ENCODE data around the gene KCNA4.
"Not testable (repeated sequence)": the region's sequence is repeated elsewhere in the genome, so short reads cannot be mapped to it uniquely, and the experiment has no call there.

Gene KCNA4

DNA sequence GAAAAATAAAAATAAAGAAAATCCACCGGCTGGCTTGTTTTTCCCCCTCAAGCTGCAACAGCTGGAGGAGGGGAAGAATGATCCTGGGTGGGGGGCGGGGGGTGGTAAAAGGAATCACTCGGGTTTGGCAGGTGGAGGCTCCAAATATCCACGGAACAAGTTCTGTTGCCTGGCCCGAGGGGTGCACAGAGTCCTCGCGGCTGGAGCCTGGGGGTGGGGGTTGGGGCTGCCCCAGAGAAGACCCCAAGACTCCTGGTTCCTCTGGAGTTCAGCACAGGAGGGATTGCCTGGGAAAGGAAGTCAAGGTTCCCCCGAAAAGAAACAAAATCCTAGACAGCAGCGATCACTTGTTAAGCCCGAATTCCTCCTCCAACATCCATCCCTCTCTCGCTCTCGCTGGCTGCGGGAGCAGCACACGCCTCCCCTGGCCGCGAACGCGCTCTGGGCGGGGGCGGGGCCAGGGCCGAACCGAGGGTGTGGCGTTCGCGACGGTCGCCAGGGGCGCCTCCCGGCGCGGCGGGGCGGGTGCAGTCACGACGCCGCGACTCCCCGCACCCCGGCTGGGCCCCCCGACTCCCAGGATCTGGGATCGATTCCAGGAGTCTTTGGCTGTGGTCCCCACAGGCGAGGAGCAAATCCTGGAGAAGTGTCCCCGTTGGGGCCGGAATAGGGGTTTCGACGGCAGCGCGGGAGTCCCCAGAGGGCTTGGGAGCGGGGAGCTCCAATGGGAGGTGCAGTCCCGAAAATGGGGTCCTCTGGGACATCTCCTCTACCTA, at the start of gene KCNA4:
Gene KCNA4, minus strand, starts transcription at position 443 of the 776 bp plus-strand sequence. CDS start 4,352 bp downstream, outside the sequence.
- ATAC-seq (replicated peaks) (no peak), DNase-seq (no peak)
- Mint-ChIP-seq H3K36me3 (peaks cover 0 to 2% of the 10 kb centered on the region in 2 donors), H3K27ac (no peak within 1 kb of the TSS), H3K27me3 (peaks cover 29 to 37% of the 10 kb centered on the region in 2 donors), H3K4me3 (no peak within 1 kb of the TSS), H3K9me3 (peaks cover 0 to 4% of the 10 kb centered on the region in 2 donors), H3K4me1 (peaks cover 0 to 2% of the 10 kb centered on the region in 2 donors)

DNA sequence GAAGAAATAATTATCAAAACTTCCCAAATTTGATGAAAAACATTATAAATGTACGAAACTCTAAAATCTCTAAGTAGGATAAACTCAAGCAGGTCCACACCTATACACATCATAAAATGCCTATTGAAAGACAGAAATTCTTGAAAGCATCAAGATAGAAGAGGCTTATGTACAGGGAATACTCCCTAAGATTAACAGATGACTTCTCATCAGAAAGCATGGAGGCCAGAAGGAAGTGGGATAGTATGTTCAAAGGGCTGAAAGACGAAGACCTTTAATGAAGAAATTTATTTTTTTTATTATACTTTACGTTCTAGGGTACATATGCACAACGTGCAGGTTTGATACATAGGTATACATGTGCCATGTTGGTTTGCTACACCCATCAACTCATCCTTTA, 45.3 kb upstream of the KCNA4 start:
- H3K27me3 Mint-ChIP-seq = no peaks in the 10 kb centered on the region
- no peak for DNase-seq
- no peak for ATAC-seq (replicated peaks)
- no peaks in the 10 kb centered on the region for H3K4me1 Mint-ChIP-seq
- H3K27ac Mint-ChIP-seq = no peak overlapping the region
- H3K4me3 Mint-ChIP-seq = no peak overlapping the region
- no peaks in the 10 kb centered on the region for H3K36me3 Mint-ChIP-seq
- H3K9me3 Mint-ChIP-seq = peaks cover 13 to 23% of the 10 kb centered on the region in 2 donors

- H3K27me3 Mint-ChIP-seq = no peaks in the 10 kb centered on the region
- no peak for ATAC-seq (replicated peaks)
- no peak overlapping the region for H3K27ac Mint-ChIP-seq
- no peaks in the 10 kb centered on the region for H3K4me1 Mint-ChIP-seq
- H3K36me3 Mint-ChIP-seq = no peaks in the 10 kb centered on the region
- H3K9me3 Mint-ChIP-seq = peaks cover 4 to 11% of the 10 kb centered on the region in 2 donors
- no peak for DNase-seq
- H3K4me3 Mint-ChIP-seq = no peak overlapping the region
These were observed 42.5 kb upstream of the KCNA4 start for GRCh38 chr11:30059172-30059815.

DNA sequence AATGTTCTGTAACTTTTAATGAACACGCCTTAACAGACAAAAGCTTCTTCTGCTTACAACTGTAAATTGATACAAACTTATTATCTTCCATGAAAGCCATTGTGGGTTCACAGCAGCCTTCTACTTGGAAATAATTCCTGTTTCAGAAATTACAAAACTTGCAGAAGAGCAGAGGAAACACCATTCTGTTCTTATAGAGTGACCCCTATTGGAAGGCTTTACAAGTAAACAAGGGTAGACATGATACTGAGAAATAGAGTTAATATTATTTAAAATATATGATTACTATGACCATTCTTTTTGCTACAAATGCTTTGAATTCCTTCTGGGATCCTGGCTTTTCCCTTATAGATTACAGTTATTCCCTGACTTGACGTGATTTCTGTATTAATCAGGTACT, 32.4 kb upstream of the KCNA4 start:
- DNase-seq (no peak), ATAC-seq (replicated peaks) (no peak)
- H3K9me3 Mint-ChIP-seq = peaks cover 0 to 8% of the 10 kb centered on the region in 2 donors
- H3K36me3 Mint-ChIP-seq = no peaks in the 10 kb centered on the region
- no peak overlapping the region for H3K27ac Mint-ChIP-seq
- H3K4me3 Mint-ChIP-seq = no peak overlapping the region
- H3K27me3 Mint-ChIP-seq = no peaks in the 10 kb centered on the region
- H3K4me1 Mint-ChIP-seq = no peaks in the 10 kb centered on the region

- no peak for DNase-seq
- no peak overlapping the region for H3K27ac Mint-ChIP-seq
- no peaks in the 10 kb centered on the region for H3K4me1 Mint-ChIP-seq
- no peaks in the 10 kb centered on the region for H3K27me3 Mint-ChIP-seq
- H3K9me3 Mint-ChIP-seq = peaks cover 0 to 4% of the 10 kb centered on the region in 2 donors
- ATAC-seq (replicated peaks) = no peak
- no peak overlapping the region for H3K4me3 Mint-ChIP-seq
- H3K36me3 Mint-ChIP-seq = no peaks in the 10 kb centered on the region
These were observed 29.7 kb upstream of the KCNA4 start for GRCh38 chr11:30046578-30046945.

- Mint-ChIP-seq H3K36me3 (no peaks in the 10 kb centered on the region), H3K4me3 (no peak overlapping the region), H3K4me1 (no peaks in the 10 kb centered on the region), H3K27ac (no peak overlapping the region), H3K27me3 (no peaks in the 10 kb centered on the region), H3K9me3 (peaks cover 0 to 5% of the 10 kb centered on the region in 2 donors)
- no peak for DNase-seq
- ATAC-seq (replicated peaks) = no peak
These were observed 29.2 kb upstream of the KCNA4 start for GRCh38 chr11:30045921-30046577.

- Mint-ChIP-seq H3K27me3 (no peaks in the 10 kb centered on the region), H3K27ac (no peak overlapping the region), H3K36me3 (no peaks in the 10 kb centered on the region), H3K4me3 (no peak overlapping the region), H3K9me3 (peaks cover 0 to 4% of the 10 kb centered on the region in 2 donors), H3K4me1 (no peaks in the 10 kb centered on the region)
- DNase-seq (no peak), ATAC-seq (replicated peaks) (no peak)
These were observed 28.3 kb upstream of the KCNA4 start for GRCh38 chr11:30045144-30045543.

GRCh38 chr11:30041171-30041570, 24.3 kb upstream of the KCNA4 start:
- H3K9me3 Mint-ChIP-seq = peaks cover 0 to 3% of the 10 kb centered on the region in 2 donors
- no peak overlapping the region for H3K27ac Mint-ChIP-seq
- no peaks in the 10 kb centered on the region for H3K27me3 Mint-ChIP-seq
- DNase-seq (no peak), ATAC-seq (replicated peaks) (no peak)
- H3K36me3 Mint-ChIP-seq = no peaks in the 10 kb centered on the region
- H3K4me3 Mint-ChIP-seq = no peak overlapping the region
- no peaks in the 10 kb centered on the region for H3K4me1 Mint-ChIP-seq

GRCh38 chr11:30034746-30035145, 17.9 kb upstream of the KCNA4 start:
- H3K4me3 Mint-ChIP-seq; H3K9me3 Mint-ChIP-seq; H3K4me1 Mint-ChIP-seq; H3K36me3 Mint-ChIP-seq; DNase-seq; ATAC-seq (replicated peaks); H3K27me3 Mint-ChIP-seq; H3K27ac Mint-ChIP-seq: not testable (repeated sequence)

- H3K4me1 Mint-ChIP-seq, H3K27ac Mint-ChIP-seq, H3K9me3 Mint-ChIP-seq: not testable (repeated sequence)
These were observed 17.3 kb upstream of the KCNA4 start for GRCh38 chr11:30034166-30034565.

GRCh38 chr11:30025396-30026139, 8.7 kb upstream of the KCNA4 start:
- no peak overlapping the region for H3K4me3 Mint-ChIP-seq
- no peaks in the 10 kb centered on the region for H3K4me1 Mint-ChIP-seq
- ATAC-seq (replicated peaks) (no peak), DNase-seq (no peak)
- no peaks in the 10 kb centered on the region for H3K36me3 Mint-ChIP-seq
- H3K27ac Mint-ChIP-seq = no peak overlapping the region
- H3K9me3 Mint-ChIP-seq = peaks cover 0 to 5% of the 10 kb centered on the region in 2 donors
- H3K27me3 Mint-ChIP-seq = peaks cover 6 to 10% of the 10 kb centered on the region in 2 donors

More at GRCh38 chr11:30034166-30034565, 17.3 kb upstream of the KCNA4 start:
- not testable (repeated sequence) for DNase-seq; ATAC-seq (replicated peaks); H3K36me3 Mint-ChIP-seq; H3K27me3 Mint-ChIP-seq; H3K4me3 Mint-ChIP-seq

GRCh38 chr11:30023074-30023473, 6.2 kb upstream of the KCNA4 start:
- ATAC-seq (replicated peaks) = no peak
- no peak for DNase-seq
- Mint-ChIP-seq H3K4me1 (peaks cover 0 to 2% of the 10 kb centered on the region in 2 donors), H3K27me3 (peaks cover 21 to 30% of the 10 kb centered on the region in 2 donors), H3K9me3 (peaks cover 0 to 7% of the 10 kb centered on the region in 2 donors), H3K36me3 (no peaks in the 10 kb centered on the region), H3K27ac (no peak overlapping the region), H3K4me3 (no peak overlapping the region)

DNA sequence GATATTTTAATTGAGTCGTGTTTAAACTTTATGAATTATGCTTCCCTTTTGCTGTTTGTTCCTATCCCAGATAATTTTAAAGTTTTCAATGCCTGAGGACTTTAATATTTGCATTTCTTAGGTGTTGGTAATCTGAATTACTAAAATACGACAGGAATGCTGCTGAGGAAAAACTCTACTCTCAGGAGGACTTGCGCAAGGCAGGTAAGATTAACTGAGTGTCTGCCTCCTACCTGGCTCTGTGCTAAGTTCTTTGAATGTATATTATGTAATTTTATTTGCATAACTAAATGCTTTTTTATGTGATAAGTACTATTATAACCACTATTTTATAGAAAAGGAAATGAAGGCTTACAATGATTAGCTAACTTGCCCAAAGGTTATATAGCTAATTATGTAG, 2.7 kb upstream of the KCNA4 start:
- Mint-ChIP-seq H3K27ac (no peak overlapping the region), H3K4me3 (no peak overlapping the region), H3K27me3 (peaks cover 29 to 37% of the 10 kb centered on the region in 2 donors), H3K36me3 (peaks cover 0 to 2% of the 10 kb centered on the region in 2 donors), H3K4me1 (peaks cover 0 to 2% of the 10 kb centered on the region in 2 donors), H3K9me3 (peaks cover 0 to 6% of the 10 kb centered on the region in 2 donors)
- ATAC-seq (replicated peaks) (no peak), DNase-seq (no peak)

DNA sequence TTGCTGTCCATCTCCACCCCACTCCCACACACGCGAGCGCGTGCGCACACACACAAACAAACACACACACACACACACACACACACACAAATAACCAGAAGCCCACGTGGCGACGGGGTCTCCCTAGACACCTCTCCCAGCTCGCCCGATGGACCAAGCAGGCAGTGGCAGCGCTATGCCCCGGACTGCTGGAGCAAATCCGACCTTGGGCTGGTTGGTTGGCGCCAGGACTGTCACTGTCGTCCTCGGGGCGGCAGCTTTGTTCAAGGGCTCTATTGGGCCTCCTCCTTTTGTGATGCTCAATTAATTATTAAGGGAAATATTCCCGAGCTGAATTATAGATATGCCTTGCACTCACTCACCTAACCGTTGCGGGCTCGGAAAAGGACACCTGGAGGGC, 1.7 kb upstream of the KCNA4 start:
- H3K4me3 Mint-ChIP-seq = peak overlapping the region in 1 of 2 donors; percentile 39
- H3K27me3 Mint-ChIP-seq = peaks cover 29 to 37% of the 10 kb centered on the region in 2 donors
- ATAC-seq (replicated peaks) (no peak), DNase-seq (no peak)
- H3K36me3 Mint-ChIP-seq = peaks cover 0 to 2% of the 10 kb centered on the region in 2 donors
- no peak overlapping the region for H3K27ac Mint-ChIP-seq
- H3K4me1 Mint-ChIP-seq = peaks cover 0 to 2% of the 10 kb centered on the region in 2 donors
- H3K9me3 Mint-ChIP-seq = peaks cover 0 to 6% of the 10 kb centered on the region in 2 donors

All from stimulated activated naive B cell treated with anti-CD40 and anti-IgM and Interleukin-4, amounts not matched to agents 10 μg/mL and 1 μg/mL and 100 μg/mL, for 72 hours (primary cell).